DOHH2 (cell line): ENCODE measurements around the gene TMTC2.

ENCODE experiments used
- CTCF ChIP-seq: fragments of 200-600 bp; sonication (generic); IDR thresholded peaks from one replicate; pipeline ENCODE4 v1.5.1; 2014; ENCODE audit warnings: antibody characterized with exemption, mild to moderate bottlenecking, low read depth, low read length; ENCODE audit not compliant: poor library complexity, severe bottlenecking
- EZH2phosphoT487 ChIP-seq: fragments of 200-600 bp; sonication (generic); IDR thresholded peaks from 2 replicates; pipeline ENCODE4 v1.6.1; 2017; ENCODE audit warnings: borderline replicate concordance, mild to moderate bottlenecking, antibody characterized with exemption, low read length, moderate library complexity, mixed read lengths

- TF ChIP-seq CTCF (no peak), EZH2phosphoT487 (no peak)
Observed at GRCh38 chr12:83128540-83128939, 441.8 kb downstream of the TMTC2 start.
